Measurements from ENCODE around the gene CD19.
"Not testable (repeated sequence)": the region's sequence is repeated elsewhere in the genome, so short reads cannot be mapped to it uniquely, and the experiment has no call there.

Gene CD19

DNA sequence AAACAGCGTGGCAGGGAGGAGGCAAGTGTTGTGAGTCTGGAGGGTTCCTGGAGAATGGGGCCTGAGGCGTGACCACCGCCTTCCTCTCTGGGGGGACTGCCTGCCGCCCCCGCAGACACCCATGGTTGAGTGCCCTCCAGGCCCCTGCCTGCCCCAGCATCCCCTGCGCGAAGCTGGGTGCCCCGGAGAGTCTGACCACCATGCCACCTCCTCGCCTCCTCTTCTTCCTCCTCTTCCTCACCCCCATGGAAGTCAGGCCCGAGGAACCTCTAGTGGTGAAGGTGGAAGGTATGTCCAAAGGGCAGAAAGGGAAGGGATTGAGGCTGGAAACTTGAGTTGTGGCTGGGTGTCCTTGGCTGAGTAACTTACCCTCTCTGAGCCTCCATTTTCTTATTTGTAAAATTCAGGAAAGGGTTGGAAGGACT, at the start of gene CD19:
Gene CD19 (plus strand): TSS at position 171 of the 425 bp plus-strand sequence. CDS start 30 bp downstream, at position 201.
- no peak for DNase-seq

DNA sequence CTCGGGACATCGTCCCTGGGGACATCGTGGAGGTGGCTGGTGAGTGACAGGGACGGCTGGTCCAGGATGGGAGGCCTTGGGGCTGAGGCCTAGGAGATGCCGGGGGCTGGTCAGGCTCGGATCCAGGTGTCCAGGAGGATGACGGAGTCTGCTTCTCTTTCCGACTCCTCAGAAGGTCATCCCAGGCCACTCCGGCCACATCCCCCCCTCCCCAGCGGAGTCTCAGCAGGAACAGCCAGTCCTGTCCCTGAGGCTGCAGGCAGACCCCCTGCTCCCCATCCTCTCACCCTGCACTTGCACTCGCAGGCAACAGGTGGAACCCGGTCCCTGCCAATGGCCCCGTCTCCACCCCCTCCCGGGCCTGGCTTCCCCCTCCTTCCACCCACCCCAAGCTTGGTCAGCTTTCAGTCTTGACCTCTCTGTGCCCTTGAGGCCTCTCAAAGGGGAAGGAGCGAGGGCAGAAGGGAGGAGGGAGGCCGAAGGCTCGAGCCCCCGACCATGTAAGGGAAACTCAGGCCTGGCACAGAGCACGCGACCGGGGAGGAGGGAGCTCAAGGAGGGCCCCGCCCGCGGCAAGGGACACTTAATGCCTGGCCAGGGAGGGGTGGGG, 49.1 kb upstream of the CD19 start:
- DNase-seq = no peak

DNA sequence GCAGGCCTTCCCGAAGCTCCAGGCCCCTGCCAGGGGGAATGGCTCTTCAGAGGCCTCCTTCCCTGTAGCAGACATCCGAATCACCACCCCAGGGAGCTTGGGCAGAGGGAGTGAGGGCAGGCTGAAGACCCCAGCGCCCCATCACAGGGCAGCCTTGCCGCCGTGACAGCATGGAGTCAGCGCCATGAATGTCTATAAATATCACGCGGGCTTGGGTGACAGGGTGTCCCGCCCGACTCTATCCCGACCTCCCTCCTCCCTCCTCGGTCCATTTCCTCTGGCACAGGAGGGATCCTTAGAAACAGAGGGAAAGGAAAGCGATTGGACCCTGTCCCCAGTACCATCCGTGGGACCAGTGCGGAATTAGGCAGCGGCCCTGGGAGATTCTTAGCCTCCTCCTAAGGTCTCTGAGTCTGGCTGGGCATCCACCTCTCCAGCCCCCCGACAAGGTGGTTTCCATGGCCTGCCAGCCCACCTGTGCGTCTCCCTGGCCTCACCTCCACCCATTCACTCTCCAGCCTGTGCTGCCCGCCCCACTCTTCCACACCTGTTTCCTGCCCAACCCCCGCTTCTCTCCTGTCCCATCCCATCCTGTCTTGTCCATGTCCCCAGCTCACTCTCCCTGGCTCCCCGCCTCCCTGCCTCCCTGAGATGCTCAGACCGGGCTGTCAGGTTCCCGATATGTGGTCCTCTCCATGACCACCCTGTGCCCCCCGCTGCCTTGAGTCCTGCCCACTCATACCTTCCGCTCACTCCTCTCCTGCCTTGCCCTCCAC, 48.4 kb upstream of the CD19 start:
- no peak for DNase-seq

DNA sequence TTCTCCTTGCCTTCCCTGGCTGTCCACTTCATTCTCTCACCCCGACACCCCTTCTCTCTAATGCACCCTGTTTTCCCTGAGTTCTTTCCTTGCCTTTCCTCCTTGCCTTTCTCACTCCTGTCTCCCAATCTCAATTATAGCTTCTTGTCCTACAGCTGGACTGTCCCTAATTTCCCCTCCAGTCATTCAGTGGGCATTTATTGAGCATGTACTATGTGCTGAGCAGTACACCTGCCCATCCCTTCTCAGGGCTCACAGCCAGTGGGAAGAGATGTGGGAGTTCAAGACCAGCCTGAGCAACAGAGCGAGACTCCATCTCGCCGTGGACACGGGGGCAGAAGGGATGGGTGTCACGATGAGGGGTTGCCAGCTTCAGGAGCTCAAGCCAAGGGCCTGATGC, 47.7 kb upstream of the CD19 start:
- DNase-seq = no peak

DNA sequence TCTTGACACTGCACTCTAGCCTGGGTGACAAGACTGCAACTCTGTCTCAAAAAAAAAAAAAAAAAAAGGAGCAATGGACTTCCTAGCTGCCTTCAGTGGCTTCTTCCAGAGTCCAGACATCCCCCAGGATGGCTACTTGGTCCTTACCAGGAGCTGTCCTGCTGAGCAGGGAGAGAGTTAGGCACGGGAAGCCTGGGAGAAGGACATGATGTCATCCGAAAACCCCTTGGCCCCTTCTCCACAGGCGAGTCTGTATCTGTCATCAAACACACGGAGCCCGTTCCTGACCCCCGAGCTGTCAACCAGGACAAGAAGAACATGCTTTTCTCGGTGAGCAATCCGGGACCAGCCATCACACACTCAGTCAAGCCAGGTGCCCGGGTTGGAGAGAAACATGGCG, 44.8 kb upstream of the CD19 start:
- DNase-seq = no peak

DNA sequence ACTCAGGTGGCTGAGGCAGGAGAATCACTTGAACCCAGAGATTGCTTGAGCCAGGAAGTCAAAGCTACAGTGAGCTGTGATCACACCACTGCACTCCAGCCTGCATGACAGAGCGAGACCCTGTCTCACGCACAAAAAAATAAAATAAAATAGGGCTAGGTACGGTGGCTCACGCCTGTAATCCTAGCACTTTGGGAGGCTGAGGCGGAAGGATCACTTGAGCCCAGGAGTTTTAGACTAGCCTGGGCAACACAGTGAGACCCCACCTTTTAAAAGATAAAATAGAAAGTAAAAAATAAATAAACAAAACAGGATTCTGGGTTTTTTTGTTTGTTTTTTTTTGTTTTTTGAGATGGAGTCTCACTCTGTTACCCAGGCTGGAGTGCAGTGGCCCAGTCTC, 41.4 kb upstream of the CD19 start:
- not testable (repeated sequence) for DNase-seq

DNA sequence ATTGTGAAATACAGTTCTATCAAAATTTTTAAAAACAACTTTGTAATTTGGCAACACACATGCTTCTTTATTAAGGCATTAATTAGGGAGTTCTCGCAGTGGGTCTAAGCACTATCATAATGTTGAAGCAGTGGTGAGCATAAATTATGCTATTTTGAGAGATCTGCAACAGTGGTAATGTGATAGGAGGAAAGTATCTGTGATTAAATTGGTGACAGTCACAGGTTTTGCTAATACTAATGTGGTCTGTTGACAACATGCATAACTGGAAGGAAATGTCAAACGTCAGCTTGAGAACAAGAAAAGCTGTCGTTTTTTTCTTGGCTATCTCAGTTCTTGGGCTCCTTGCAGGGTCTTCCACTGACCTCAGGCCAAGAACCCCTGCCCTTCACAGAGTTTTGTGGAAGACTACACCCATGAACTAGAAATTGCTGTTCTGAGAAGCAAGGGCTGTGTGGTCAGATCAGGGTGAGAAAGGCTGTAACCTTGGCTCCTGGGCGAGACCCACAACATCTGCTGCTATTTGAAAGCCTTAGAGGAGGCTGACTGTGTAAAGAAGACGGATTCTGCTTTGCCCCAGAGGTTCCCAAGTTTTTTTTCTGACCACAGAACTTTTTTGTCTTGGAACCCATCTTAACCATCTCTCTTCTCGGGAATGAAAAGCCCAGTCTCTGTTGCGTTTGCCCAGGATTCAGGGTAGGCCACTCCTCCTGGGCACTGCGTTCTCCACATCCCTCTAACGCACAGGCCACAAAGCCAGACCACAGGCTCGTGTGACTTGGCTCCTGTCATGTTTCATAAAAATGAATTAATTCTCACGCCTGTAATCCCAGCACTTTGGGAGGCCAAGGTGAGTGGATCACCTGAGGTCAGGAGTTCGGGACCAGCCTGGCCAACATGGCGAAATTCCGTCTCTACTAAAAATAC, 39.5 kb upstream of the CD19 start:
- no peak for DNase-seq

DNA sequence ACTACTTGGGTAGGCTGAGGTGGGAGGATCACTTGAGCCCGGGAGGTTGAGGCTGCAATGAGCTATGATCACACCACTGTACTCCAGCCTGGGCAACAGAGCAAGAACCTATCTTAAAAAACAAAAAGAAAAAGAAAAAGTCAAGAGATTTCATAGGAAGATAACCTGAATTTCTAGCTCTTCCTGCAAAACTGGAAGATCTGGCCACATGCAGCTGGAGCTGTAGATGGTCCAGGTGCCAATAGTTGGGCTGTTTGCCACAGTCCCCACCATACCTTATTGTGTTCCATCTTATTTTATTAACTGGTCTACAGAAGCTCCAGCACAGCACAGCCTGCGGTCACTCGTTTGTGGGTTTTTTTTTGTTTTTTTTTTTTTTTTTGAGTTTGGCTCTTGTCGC, 38.5 kb upstream of the CD19 start:
- no peak for DNase-seq

DNA sequence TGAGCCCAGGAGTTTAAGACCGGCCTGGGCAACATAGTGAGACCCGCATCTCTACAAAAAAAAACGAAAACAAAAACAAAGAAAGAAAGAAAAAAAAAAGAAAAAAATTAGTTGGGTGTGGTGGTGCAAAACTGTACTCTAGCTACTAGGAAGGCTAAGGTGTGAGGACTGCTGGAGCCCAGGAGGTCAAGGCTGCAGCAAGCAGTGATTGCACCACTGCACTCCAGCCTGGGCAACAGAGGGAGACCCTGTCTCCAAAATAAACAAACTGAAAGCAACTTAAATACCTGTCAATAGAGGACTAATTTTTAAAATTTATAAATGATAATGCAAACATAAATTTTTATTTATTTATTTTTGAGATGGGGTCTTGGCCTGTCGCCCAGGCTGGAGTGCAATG, 36.2 kb upstream of the CD19 start:
- no peak for DNase-seq

GRCh38 chr16:28897826-28898225, 33.9 kb upstream of the CD19 start:
- no peak for DNase-seq

DNA sequence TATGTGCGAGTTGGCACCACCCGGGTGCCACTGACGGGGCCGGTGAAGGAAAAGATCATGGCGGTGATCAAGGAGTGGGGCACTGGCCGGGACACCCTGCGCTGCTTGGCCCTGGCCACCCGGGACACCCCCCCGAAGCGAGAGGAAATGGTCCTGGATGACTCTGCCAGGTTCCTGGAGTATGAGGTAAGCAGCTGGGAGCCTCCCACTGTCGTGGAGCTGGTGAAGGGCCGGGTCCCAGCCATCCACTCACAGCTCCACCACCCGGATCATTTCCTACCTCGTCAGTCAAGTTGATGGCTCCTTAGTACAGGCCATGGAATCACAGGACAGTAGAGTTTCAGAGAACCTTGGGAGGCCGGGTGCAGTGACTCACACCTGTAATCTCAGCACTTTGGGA, 33.5 kb upstream of the CD19 start:
- no peak for DNase-seq

- DNase-seq = no peak
These were observed 32.8 kb upstream of the CD19 start for GRCh38 chr16:28898942-28899341.

DNA sequence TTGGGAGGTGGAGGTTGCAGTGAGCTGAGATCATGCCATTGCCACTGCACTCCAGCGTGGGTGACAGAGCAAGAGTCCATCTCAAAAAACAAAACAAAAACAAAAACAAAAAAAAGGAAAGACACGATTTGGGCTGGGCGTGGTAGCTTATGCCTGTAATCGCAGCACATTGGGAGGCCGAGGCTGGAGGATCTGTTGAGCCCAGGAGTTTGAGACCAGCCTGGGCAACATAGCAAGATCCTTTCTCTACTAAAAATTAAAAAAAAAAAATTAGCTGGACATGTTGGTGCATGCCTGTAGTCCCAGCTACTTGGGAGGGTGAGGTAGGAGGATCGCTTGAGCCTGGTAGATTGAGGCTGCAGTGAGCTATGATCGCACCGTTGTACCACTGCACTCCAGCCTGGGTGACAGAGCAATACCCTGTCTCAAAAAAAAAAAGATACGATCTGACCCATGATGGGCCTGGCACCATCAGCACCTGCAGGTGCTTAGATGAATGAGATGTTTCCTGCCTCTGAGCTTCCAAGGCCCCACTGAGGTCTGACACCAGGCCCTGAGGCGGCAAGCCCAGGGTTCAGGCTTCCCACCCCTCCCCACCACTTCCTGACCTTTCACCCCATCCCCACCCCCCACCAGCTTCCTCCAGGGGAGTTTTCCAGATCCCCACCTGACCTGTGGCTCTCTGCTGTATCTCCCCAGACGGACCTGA, 31.7 kb upstream of the CD19 start:
- no peak for DNase-seq

- no peak for DNase-seq
These were observed 31.2 kb upstream of the CD19 start for GRCh38 chr16:28900601-28901000.

DNA sequence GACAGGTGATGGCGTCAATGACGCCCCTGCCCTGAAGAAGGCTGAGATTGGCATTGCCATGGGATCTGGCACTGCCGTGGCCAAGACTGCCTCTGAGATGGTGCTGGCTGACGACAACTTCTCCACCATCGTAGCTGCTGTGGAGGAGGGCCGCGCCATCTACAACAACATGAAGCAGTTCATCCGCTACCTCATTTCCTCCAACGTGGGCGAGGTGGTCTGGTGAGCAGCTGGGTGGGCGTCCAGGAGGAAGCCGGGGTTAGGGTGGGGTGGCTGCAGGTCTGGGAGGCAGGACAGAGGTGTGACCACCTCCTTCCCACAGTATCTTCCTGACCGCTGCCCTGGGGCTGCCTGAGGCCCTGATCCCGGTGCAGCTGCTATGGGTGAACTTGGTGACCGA, 29.9 kb upstream of the CD19 start:
- no peak for DNase-seq

DNA sequence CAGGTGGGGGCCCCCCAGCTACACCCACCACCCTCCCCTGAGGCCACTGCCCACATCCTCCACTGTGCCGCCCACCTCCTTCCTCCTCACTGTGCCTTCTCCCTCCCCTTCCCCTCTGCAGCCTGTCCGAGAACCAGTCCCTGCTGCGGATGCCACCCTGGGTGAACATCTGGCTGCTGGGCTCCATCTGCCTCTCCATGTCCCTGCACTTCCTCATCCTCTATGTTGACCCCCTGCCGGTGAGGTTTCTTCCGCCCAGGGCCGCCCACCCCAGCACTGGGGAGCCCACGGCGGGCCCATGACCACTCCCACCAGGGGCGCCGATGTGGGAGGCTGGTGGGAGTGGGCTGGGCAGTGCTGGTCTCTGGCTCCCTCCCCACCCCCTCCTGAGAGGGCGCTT, 28.9 kb upstream of the CD19 start:
- no peak for DNase-seq

DNA sequence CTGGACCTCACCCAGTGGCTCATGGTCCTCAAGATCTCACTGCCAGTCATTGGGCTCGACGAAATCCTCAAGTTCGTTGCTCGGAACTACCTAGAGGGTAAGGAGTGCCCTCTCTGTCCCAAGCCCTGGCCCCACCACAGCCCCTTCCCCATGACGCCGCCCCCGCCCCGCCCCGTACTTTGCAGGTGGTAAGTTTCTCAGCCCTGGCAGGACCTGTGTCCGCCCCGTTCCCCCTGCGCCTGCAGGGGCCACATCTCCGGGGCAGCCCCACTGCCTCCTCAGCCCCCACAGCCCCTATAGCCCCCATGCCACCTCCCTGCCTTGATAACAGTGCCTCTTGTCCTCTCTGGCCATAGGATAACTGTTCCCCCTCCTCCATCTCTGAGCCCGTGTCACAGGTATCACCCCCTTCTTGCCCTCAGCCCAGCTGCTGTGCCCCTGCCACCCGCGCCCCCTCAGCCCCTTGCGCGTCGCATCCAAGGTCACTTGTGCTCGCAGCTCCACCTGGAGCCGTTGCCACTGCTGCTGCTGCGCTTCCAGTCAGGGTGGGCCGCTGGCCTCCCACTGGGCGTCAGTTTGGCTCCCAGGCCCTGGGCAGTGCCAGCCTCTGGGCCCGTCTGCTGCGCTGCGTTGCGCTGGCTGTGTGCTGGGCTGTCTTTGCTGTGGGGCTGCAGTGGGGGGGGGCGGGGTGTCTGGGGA, 28.3 kb upstream of the CD19 start:
- DNase-seq = no peak

DNA sequence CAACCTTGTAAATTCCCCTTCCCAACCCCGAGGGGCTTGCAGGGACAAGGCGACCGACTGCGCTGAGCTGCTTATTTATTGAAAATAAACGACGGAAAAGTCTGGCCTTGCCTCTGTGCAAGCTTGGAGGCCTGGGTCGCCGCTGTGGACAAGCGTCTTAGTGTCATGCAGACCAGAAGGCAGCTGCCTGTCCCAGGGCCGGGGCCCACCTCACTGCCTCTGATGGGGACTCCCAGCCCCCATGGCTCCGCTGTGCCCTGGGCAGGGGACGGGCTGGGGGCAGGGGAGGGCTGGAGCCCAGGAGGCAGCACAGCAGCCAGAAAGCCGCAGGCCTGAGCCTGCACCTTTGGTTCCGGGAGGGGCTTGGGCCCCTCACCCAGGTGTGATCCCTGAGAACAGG, 27.4 kb upstream of the CD19 start:
- no peak for DNase-seq

- DNase-seq = no peak
These were observed 26.9 kb upstream of the CD19 start for GRCh38 chr16:28904828-28905227.

DNA sequence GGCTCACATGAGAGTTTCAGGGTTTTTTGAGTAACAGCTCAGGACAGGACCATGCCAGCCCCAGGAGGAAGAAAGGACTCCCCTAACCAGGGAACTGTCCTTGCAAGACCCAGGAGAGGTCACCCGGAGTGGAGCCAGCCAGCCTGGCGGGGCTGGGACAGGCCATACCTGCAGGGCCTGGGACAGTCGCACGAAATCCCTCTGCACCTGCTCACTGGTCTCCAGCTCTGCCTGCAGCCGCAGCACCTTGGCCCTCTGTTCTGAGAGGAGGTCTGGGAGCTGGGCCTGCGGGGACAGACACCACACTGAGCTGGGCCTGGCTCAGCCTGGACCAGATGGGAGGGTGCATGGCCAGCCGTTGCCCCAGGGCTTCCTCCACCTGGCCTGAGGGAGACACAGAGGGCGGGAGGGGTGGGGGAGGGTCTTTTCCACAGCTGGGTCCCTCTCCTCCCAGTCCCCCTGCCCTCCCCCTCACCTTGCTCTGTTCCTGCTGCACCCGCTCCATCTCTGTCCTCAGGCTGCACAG, 26.5 kb upstream of the CD19 start:
- no peak for DNase-seq

GRCh38 chr16:28905800-28906372, 25.9 kb upstream of the CD19 start:
- DNase-seq = no peak
